ENCODE results near the gene GSG1L.

- TF ChIP-seq CTCF (optimal IDR thresholded peaks at IDR 0.05 in 1 of 3, IDR thresholded peaks at IDR 0.05 in 1 of 3, conservative IDR thresholded peaks at IDR 0.05 in 1 of 3; ENCODE audit: extremely low read depth in 1 of 3, insufficient read depth in 2 of 3, low read length in 3 of 3) (no peak), EZH2 (IDR thresholded peaks at IDR 0.05; ENCODE audit: low read length) (no peak)
Measured at GRCh38 chr16:28098959-28099945, 35.7 kb upstream of the GSG1L start.

Measured in keratinocyte (primary cell).